ENCODE data around the gene FKRP.
"Not testable (repeated sequence)": the region's sequence is repeated elsewhere in the genome, so short reads cannot be mapped to it uniquely, and the experiment has no call there.

Gene FKRP

GRCh38 chr19:46759817-46760333 lies 14.0 kb downstream of the FKRP start:
- no peak for DNase-seq

GRCh38 chr19:46760363-46760762 lies 14.5 kb downstream of the FKRP start:
- DNase-seq = no peak

- DNase-seq = not testable (repeated sequence)
These were observed 15.0 kb downstream of the FKRP start for GRCh38 chr19:46760897-46761296.

GRCh38 chr19:46761418-46761831 lies 15.6 kb downstream of the FKRP start:
- DNase-seq = no peak

- no peak for DNase-seq
These were observed 16.5 kb downstream of the FKRP start for GRCh38 chr19:46762245-46762890.

- no peak for DNase-seq
These were observed 19.0 kb downstream of the FKRP start for GRCh38 chr19:46764817-46765291.

- peak; percentile 75 for DNase-seq
These were observed 20.9 kb downstream of the FKRP start for GRCh38 chr19:46766569-46767317.

- not testable (repeated sequence) for DNase-seq
These were observed 22.9 kb downstream of the FKRP start for GRCh38 chr19:46768746-46769145.

- peak; percentile 38 for DNase-seq
These were observed 26.5 kb downstream of the FKRP start for GRCh38 chr19:46772170-46773017.

- no peak for DNase-seq
These were observed 27.2 kb downstream of the FKRP start for GRCh38 chr19:46773018-46773399.

- no peak for DNase-seq
These were observed 29.9 kb downstream of the FKRP start for GRCh38 chr19:46775642-46776258.

GRCh38 chr19:46776927-46777911 lies 31.4 kb downstream of the FKRP start:
- peak; percentile 40 for DNase-seq

GRCh38 chr19:46777956-46778645 lies 32.2 kb downstream of the FKRP start:
- not testable (repeated sequence) for DNase-seq

- no peak for DNase-seq
These were observed 36.6 kb downstream of the FKRP start for GRCh38 chr19:46782355-46783019.

GRCh38 chr19:46783670-46784069 lies 37.8 kb downstream of the FKRP start:
- peak; percentile 74 for DNase-seq

- peak; percentile 85 for DNase-seq
These were observed 38.6 kb downstream of the FKRP start for GRCh38 chr19:46784262-46785053.

- no peak for DNase-seq
These were observed 39.5 kb downstream of the FKRP start for GRCh38 chr19:46785054-46785979.

GRCh38 chr19:46785980-46786235 lies 40.1 kb downstream of the FKRP start:
- DNase-seq = no peak

Data from DMS53 (cell line).